Vagina (tissue), 2 donors: Measurements from ENCODE around the gene CFAP74. TPM values are rescaled to one million over a fixed set of nuclear protein-coding genes. Genes with fewer than 3 reads are reported as not detected.

Source experiments
- DNase-seq, 2 donors: peaks; one replicate each; pipeline ENCODE4 v3.0.0-alpha.2; 2017; ENCODE audit errors: extremely low spot score in 2 of 2
- H3K27ac ChIP-seq: fragments of 200-600 bp; sonication (generic); one replicate; pipeline ENCODE4 v1.5.1; 2019
- H3K27me3 ChIP-seq: fragments of 200-600 bp; sonication (generic); one replicate; pipeline ENCODE4 v1.5.1; 2019
- H3K36me3 ChIP-seq, 2 donors: fragments of 200-600 bp; sonication (generic); one replicate each; pipeline ENCODE4 v1.5.1; 2017 to 2019
- H3K4me1 ChIP-seq: fragments of 200-600 bp; sonication (generic); one replicate; pipeline ENCODE4 v1.5.1; 2019
- H3K4me3 ChIP-seq, 2 donors: fragments of 200-600 bp; sonication (generic); 1 replicate in 1 of 2; 2 replicates in 1 of 2; pipeline ENCODE4 v1.5.1; 2016 to 2019
- H3K9me3 ChIP-seq: fragments of 200-600 bp; sonication (generic); one replicate; pipeline ENCODE4 v1.5.1; 2019
- POLR2A ChIP-seq, 2 donors: fragments of 450-650 bp; IDR thresholded peaks; one replicate each; pipeline ENCODE4 v1.6.1; 2017; ENCODE audit warnings: antibody characterized with exemption in 2 of 2, mild to moderate bottlenecking in 2 of 2, moderate library complexity in 2 of 2
- POLR2AphosphoS5 ChIP-seq, 2 donors: sonication (generic); formaldehyde crosslinking; IDR thresholded peaks; one replicate each; pipeline ENCODE4 v1.9.0; 2017; ENCODE audit warnings: antibody characterized with exemption in 2 of 2, mild to moderate bottlenecking in 2 of 2, low read depth in 1 of 2; ENCODE audit not compliant: insufficient read depth in 1 of 2
- intact Hi-C: fragments of 100-400 bp; cut with DNase I; formaldehyde crosslinking; loops from one replicate; pipeline ENCODE4 v1.15.1; 2023
- total RNA-seq: library from RNA; depleted of rRNA; stranded (reverse); fragments of >200 nt; gene quantifications from one replicate; pipeline ENCODE4 v1.2.3, GENCODE V29; 2016
- TF ChIP-seq, protein P1 (sequence below), 3 experiments: fragments of 450-650 bp in 2 of 3; fragments of 200-600 bp in 1 of 3; sonication (generic) in 1 of 3; IDR thresholded peaks; one replicate each; pipeline ENCODE4 v1.5.1; 2017 to 2019; ENCODE audit warnings: antibody characterized with exemption in 3 of 3, mild to moderate bottlenecking in 2 of 3, moderate library complexity in 2 of 3

CFAP74 gene
- total RNA-seq, 1 donor from 2014 or later, result not detected

DNA sequence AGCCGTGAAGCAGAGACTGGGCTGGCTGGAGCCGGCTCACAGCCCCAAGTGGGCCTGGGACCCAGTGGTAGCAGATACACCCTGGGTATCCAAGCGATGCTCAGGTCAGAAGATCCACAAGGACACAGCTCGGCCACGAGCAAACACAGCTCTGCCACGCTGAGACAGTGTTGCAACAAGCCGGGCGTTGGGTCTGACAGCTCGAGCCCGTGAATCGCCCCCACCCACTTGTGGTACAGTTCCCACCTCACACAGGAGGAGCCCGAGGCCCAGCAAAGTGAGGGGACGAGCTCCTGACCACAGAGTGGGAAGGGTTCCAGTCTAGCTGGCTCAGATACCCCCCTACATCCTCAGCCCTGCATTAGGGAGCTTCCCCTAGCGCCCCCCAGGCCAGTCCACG, 37.7 kb upstream of the CFAP74 start:
- H3K27ac ChIP-seq, result no peak overlapping the region
- H3K9me3 ChIP-seq, result no peaks in the 10 kb centered on the region
- peaks cover 19% of the 10 kb centered on the region for H3K4me1 ChIP-seq
- H3K4me3 ChIP-seq, result no peak overlapping the region
- no peaks in the 10 kb centered on the region for H3K36me3 ChIP-seq
- H3K27me3 ChIP-seq, result no peaks in the 10 kb centered on the region
- intact Hi-C loops, result loop anchor here (5.0 kb wide), 1 partner anchor 94 kb away; no protein-coding TSS in a partner anchor
- DNase-seq, result no peak
- TF ChIP-seq, protein P1, sequence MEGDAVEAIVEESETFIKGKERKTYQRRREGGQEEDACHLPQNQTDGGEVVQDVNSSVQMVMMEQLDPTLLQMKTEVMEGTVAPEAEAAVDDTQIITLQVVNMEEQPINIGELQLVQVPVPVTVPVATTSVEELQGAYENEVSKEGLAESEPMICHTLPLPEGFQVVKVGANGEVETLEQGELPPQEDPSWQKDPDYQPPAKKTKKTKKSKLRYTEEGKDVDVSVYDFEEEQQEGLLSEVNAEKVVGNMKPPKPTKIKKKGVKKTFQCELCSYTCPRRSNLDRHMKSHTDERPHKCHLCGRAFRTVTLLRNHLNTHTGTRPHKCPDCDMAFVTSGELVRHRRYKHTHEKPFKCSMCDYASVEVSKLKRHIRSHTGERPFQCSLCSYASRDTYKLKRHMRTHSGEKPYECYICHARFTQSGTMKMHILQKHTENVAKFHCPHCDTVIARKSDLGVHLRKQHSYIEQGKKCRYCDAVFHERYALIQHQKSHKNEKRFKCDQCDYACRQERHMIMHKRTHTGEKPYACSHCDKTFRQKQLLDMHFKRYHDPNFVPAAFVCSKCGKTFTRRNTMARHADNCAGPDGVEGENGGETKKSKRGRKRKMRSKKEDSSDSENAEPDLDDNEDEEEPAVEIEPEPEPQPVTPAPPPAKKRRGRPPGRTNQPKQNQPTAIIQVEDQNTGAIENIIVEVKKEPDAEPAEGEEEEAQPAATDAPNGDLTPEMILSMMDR (IDR thresholded peaks at IDR 0.05), result no peak
- TF ChIP-seq POLR2AphosphoS5 (IDR thresholded peaks at IDR 0.05; ENCODE audit: insufficient read depth in 1 of 2, low read depth in 1 of 2), result no peak
- TF ChIP-seq POLR2A (IDR thresholded peaks at IDR 0.05), result no peak

DNA sequence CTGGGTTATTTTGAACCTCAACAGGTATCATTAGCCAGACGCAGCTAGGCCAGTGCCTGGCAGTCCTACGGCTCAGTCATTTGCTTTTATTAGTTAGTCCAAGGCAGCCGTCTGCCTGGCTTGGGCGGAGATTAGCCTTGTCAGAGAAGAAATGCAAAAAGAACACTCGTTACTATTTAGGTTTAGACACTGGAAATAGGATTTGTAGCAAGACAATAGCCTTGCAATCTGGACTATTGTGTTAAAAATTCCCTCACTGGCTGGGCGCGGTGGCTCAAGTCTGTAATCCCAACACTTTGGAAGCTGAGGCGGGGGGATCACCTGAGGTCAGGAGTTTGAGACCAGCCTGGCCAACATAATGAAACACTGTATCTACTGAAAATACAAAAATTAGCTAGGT, 35.7 kb upstream of the CFAP74 start:
- TF ChIP-seq POLR2AphosphoS5 (IDR thresholded peaks at IDR 0.05; ENCODE audit: insufficient read depth in 1 of 2, low read depth in 1 of 2) (no peak), POLR2A (IDR thresholded peaks at IDR 0.05) (no peak)
- TF ChIP-seq, protein P1 (IDR thresholded peaks at IDR 0.05), result no peak
- H3K4me3 ChIP-seq, result no peak overlapping the region
- intact Hi-C loops, result no loop called here
- H3K27ac ChIP-seq, result no peak overlapping the region
- peaks cover under 1% of the 10 kb centered on the region for H3K4me1 ChIP-seq
- no peaks in the 10 kb centered on the region for H3K36me3 ChIP-seq
- no peaks in the 10 kb centered on the region for H3K9me3 ChIP-seq
- no peaks in the 10 kb centered on the region for H3K27me3 ChIP-seq
- DNase-seq, result no peak

DNA sequence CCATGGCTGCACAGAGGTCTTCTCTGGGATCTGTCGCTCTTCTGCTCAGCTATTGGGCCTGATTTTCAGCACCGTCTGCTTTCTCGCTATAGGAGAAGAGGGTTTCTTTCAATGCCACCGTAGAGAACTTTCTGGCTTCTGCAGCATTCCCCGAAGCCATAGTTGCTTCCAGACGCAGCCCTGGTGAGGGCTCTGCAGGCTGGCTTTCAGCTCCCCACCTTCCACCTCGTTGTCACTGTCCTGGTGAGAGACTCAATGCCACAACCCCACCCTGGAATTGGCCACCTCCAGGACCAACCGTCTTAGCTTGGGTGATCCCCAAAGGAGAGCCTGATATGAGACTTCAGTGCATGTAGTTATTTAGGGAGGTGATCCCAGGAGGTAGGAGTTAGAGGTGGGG, 34.6 kb upstream of the CFAP74 start:
- no peak for DNase-seq
- H3K4me1 ChIP-seq, result no peaks in the 10 kb centered on the region
- intact Hi-C loops, result no loop called here
- TF ChIP-seq POLR2AphosphoS5 (IDR thresholded peaks at IDR 0.05; ENCODE audit: insufficient read depth in 1 of 2, low read depth in 1 of 2) (no peak), POLR2A (IDR thresholded peaks at IDR 0.05) (no peak)
- TF ChIP-seq, protein P1 (IDR thresholded peaks at IDR 0.05), result no peak
- H3K36me3 ChIP-seq, result no peaks in the 10 kb centered on the region
- no peak overlapping the region for H3K27ac ChIP-seq
- no peak overlapping the region for H3K4me3 ChIP-seq
- no peaks in the 10 kb centered on the region for H3K27me3 ChIP-seq
- H3K9me3 ChIP-seq, result no peaks in the 10 kb centered on the region

DNA sequence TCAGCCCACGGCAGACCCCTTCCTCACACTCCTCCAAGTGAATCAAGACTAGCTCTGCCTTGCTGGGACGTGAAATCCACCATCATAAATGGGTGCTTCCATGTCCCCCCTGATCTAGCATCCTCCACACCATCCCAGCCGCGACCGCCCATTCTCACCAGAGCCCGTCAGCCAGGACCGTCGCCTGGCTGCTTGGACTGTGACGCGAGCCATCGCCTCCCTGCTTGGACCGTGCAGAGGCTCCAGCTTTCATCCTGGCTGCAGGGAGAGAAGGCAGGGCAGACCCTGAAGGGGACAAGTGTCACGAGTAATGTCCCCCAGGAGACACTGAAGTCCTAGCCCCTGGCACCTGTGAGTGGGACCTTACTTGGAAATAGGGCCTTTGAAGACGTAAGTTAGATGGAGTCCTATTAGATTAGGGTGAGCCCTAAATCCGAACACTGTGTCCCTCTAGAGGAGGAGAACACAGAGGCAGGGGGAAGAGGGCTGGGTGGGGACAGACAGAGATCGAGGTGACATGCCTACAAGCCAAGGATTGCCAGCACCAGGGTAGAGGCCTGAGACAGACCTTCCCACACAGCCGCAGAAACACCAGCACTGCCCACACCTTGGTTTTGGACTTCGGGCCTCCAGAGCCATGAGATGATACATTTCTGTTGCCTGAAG, 33.9 kb upstream of the CFAP74 start:
- no peaks in the 10 kb centered on the region for H3K4me1 ChIP-seq
- no peak overlapping the region for H3K27ac ChIP-seq
- intact Hi-C loops, result no loop called here
- no peaks in the 10 kb centered on the region for H3K27me3 ChIP-seq
- H3K36me3 ChIP-seq, result no peaks in the 10 kb centered on the region
- TF ChIP-seq POLR2AphosphoS5 (IDR thresholded peaks at IDR 0.05; ENCODE audit: insufficient read depth in 1 of 2, low read depth in 1 of 2) (no peak), POLR2A (IDR thresholded peaks at IDR 0.05) (no peak)
- TF ChIP-seq, protein P1 (IDR thresholded peaks at IDR 0.05), result no peak
- H3K4me3 ChIP-seq, result no peak overlapping the region
- H3K9me3 ChIP-seq, result no peaks in the 10 kb centered on the region
- DNase-seq, result no peak

DNA sequence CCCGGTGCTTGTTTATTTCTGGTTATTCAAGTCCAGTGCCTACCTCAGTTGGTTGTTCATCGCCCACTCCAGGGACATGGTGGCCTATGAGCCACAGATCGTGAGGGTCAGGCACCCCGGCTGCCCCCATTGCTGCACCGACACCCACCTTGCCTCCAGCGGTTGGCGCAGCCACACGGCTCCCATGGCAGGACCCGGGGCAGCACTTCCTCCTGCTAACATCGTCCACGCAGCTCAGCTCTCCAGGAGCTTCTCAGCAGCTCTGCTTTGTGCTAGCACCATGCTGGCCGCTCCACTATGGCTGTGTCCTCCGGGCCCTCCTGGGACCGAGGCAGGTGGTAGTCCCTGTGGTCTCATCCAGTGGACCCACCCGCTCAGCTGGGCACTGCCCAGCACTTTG, 32.7 kb upstream of the CFAP74 start:
- no peak overlapping the region for H3K4me3 ChIP-seq
- H3K27me3 ChIP-seq, result no peaks in the 10 kb centered on the region
- H3K36me3 ChIP-seq, result no peaks in the 10 kb centered on the region
- DNase-seq, result no peak
- no peaks in the 10 kb centered on the region for H3K9me3 ChIP-seq
- TF ChIP-seq POLR2A (IDR thresholded peaks at IDR 0.05) (no peak), POLR2AphosphoS5 (IDR thresholded peaks at IDR 0.05; ENCODE audit: insufficient read depth in 1 of 2, low read depth in 1 of 2) (no peak)
- TF ChIP-seq, protein P1 (IDR thresholded peaks at IDR 0.05), result no peak
- intact Hi-C loops, result no loop called here
- H3K27ac ChIP-seq, result no peak overlapping the region
- H3K4me1 ChIP-seq, result no peaks in the 10 kb centered on the region
